HG02678 (cell line): ENCODE data around the gene NFILZ.

Experiments used
- ATAC-seq: cut with Tn5 transposase; IDR thresholded peaks from one replicate; pipeline ENCODE4 v1.9.1; 2021; ENCODE audit warnings: mild to moderate bottlenecking, moderate library complexity; ENCODE audit not compliant: unreplicated experiment

Gene NFILZ

GRCh38 chr19:8629996-8630683, at the start of gene NFILZ:
NFILZ (plus strand) TSS chr19:8630633; CDS start chr19:8676766, 46,133 bp downstream.
- ATAC-seq: no peak

GRCh38 chr19:8580710-8581281, 49.6 kb upstream of the NFILZ start:
- no peak for ATAC-seq

GRCh38 chr19:8584965-8585893, 45.2 kb upstream of the NFILZ start:
- no peak for ATAC-seq

- no peak for ATAC-seq
Observed at GRCh38 chr19:8585894-8586750, 44.3 kb upstream of the NFILZ start.

GRCh38 chr19:8589177-8589714, 41.2 kb upstream of the NFILZ start:
- no peak for ATAC-seq

GRCh38 chr19:8592231-8593009, 38.0 kb upstream of the NFILZ start:
- ATAC-seq: no peak

- ATAC-seq: no peak
Observed at GRCh38 chr19:8593931-8594330, 36.5 kb upstream of the NFILZ start.

- ATAC-seq: no peak
Observed at GRCh38 chr19:8595651-8596050, 34.8 kb upstream of the NFILZ start.

GRCh38 chr19:8596168-8596567, 34.3 kb upstream of the NFILZ start:
- no peak for ATAC-seq

GRCh38 chr19:8600064-8600463, 30.4 kb upstream of the NFILZ start:
- ATAC-seq: no peak

- no peak for ATAC-seq
Observed at GRCh38 chr19:8600816-8601215, 29.6 kb upstream of the NFILZ start.

GRCh38 chr19:8601796-8602195, 28.6 kb upstream of the NFILZ start:
- ATAC-seq: no peak

GRCh38 chr19:8605514-8605913, 24.9 kb upstream of the NFILZ start:
- ATAC-seq: no peak

GRCh38 chr19:8607386-8607785, 23.0 kb upstream of the NFILZ start:
- no peak for ATAC-seq

GRCh38 chr19:8608941-8609278, 21.5 kb upstream of the NFILZ start:
- ATAC-seq: no peak

- no peak for ATAC-seq
Observed at GRCh38 chr19:8609279-8610040, 21.0 kb upstream of the NFILZ start.

- no peak for ATAC-seq
Observed at GRCh38 chr19:8610041-8610935, 20.1 kb upstream of the NFILZ start, which contains the start of gene ADAMTS10. ADAMTS10 (minus strand) TSS chr19:8610715; CDS start chr19:8605710, 5,005 bp downstream.

- no peak for ATAC-seq
Observed at GRCh38 chr19:8610936-8611300, 19.5 kb upstream of the NFILZ start.
